ENCODE measurements around the gene LRP2.

LRP2 gene

GRCh38 chr2:169081551-169081950, 280.8 kb downstream of the LRP2 start:
- no peak for DNase-seq

DNA sequence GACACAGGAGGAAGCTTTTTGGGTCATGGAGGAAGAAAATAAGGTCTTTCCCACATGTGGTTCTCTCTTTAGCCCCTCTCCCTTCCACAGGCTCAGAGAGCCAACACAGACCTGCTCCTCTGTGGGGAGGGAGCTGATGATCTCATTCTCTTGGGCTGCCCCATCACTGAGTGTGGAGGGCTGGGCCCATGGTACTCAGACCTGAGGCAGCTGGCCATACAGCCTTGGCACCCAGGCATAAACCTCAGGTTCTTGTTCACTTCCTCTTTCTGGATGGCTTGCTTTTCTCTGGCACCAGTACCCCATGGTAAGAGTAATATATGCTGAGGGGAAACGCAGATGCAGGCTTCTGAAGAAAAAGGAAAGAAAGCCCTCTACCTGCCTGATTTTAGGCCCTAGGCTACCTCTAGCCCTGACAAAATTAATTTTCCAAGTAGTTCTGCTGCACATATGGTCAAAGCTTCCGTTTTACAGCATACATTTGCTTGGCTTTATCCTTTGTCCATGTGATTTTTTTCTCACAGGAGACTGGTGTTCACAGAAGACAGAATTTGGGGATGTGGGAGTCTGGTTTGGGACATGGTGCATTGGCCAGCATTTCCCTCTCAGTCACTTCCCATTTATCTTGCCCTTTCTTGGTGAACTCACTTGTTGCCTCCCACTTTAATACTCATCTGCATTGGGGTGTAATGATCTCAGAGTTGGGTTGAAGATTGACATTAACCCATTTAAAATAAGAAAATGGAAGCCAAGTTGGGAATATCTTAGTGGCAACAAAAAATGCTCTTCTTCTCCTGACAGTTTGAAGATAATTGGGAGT, 281.9 kb downstream of the LRP2 start:
- no peak for DNase-seq

DNA sequence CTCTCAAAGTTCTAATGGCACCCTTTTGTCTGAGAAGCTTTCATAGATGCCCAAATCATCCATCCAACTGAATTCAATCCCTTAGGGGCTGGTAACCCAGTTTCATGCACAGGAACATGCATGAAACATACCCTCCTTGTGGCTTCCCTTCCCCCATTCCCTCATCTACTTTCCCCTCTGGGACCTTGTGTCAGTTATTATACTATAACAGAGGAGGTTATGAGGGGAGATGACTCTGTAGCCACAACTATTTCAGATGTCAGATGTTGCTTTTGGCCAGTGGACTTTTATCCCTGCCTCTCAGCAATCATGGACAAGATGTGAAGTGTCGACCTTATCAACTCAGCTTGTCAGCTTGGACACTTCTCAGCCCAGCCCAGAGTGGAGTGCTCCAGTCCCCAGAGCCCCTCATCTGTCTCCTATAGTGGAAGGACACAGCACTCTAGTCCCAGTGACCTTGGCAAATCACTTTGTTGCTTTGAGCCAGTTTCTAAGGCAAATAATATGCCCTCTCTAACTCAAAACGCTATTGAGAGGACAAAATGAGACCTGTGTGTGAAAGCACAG, 284.6 kb downstream of the LRP2 start:
- no peak for DNase-seq
